Neuronal stem cell (in vitro differentiated cells): ENCODE data around the gene SHKBP1.
"Not testable (repeated sequence)": the region's sequence is repeated elsewhere in the genome, so short reads cannot be mapped to it uniquely, and the experiment has no call there.

Experiments
- DNase-seq: peaks from one replicate; pipeline ENCODE4 v3.0.0-alpha.2; 2013; ENCODE audit warnings: low spot score
- H2AFZ ChIP-seq: one replicate; pipeline ENCODE4 v1.6.1; 2013; ENCODE audit warnings: mild to moderate bottlenecking, low read length, inconsistent platforms
- H2AK5ac ChIP-seq: 2 replicates; pipeline ENCODE4 v1.6.1; 2013; ENCODE audit warnings: low read depth, mild to moderate bottlenecking, inconsistent platforms, low read length, moderate library complexity, mixed read lengths
- H2BK120ac ChIP-seq: 2 replicates; pipeline ENCODE4 v1.6.1; 2013; ENCODE audit warnings: low read depth, mild to moderate bottlenecking, inconsistent platforms, low read length, moderate library complexity, mixed read lengths
- H2BK12ac ChIP-seq: one replicate; pipeline ENCODE4 v1.6.1; 2013; ENCODE audit warnings: low read length, inconsistent platforms
- H2BK15ac ChIP-seq: 2 replicates; pipeline ENCODE4 v1.6.1; 2013; ENCODE audit warnings: mild to moderate bottlenecking, low read length, inconsistent platforms, mixed read lengths
- H2BK5ac ChIP-seq: one replicate; pipeline ENCODE4 v1.6.1; 2013; ENCODE audit warnings: inconsistent platforms, mild to moderate bottlenecking, low read length, moderate library complexity
- H3K14ac ChIP-seq: one replicate; pipeline ENCODE4 v1.6.1; 2013; ENCODE audit warnings: low read length, inconsistent platforms
- H3K18ac ChIP-seq: 2 replicates; pipeline ENCODE4 v1.6.1; 2013; ENCODE audit warnings: low read length, inconsistent platforms
- H3K23ac ChIP-seq: 2 replicates; pipeline ENCODE4 v1.6.1; 2013; ENCODE audit warnings: low read depth, mild to moderate bottlenecking, mixed read lengths, low read length, inconsistent platforms; ENCODE audit not compliant: poor library complexity
- H3K27ac ChIP-seq: replicated peaks from 3 replicates; pipeline ENCODE4 v1.5.1; 2013; ENCODE audit warnings: low read length, inconsistent platforms
- H3K27me3 ChIP-seq, 3 experiments: 2 replicates each; pipeline ENCODE4 v1.6.1; 2013; ENCODE audit warnings: low read length in 3 of 3, mild to moderate bottlenecking in 2 of 3, inconsistent platforms in 1 of 3, low read depth in 1 of 3, mixed read lengths in 1 of 3, moderate library complexity in 1 of 3; ENCODE audit not compliant: control insufficient read depth in 3 of 3, insufficient read depth in 3 of 3
- H3K36me3 ChIP-seq, 2 donors: replicated peaks in 1 of 2; 2 replicates each; pipeline ENCODE4 v1.6.1; 2013; ENCODE audit warnings: low read length in 2 of 2; ENCODE audit not compliant: control insufficient read depth in 2 of 2, insufficient read depth in 2 of 2
- H3K4ac ChIP-seq: 2 replicates; pipeline ENCODE4 v1.6.1; 2013; ENCODE audit warnings: inconsistent platforms, mild to moderate bottlenecking, low read length, moderate library complexity
- H3K4me1 ChIP-seq, 2 donors: 1 replicate in 1 of 2; 2 replicates in 1 of 2; pipeline ENCODE4 v1.6.1; 2013; ENCODE audit warnings: low read length in 2 of 2, low read depth in 1 of 2; ENCODE audit not compliant: control insufficient read depth in 2 of 2, insufficient read depth in 1 of 2
- H3K4me2 ChIP-seq: one replicate; pipeline ENCODE4 v1.6.1; 2013; ENCODE audit warnings: mild to moderate bottlenecking, low read length, inconsistent platforms; ENCODE audit not compliant: insufficient read depth, poor library complexity, severe bottlenecking
- H3K4me3 ChIP-seq, 2 donors: 2 replicates each; pipeline ENCODE4 v1.5.1; 2013; ENCODE audit warnings: low read length in 2 of 2, mild to moderate bottlenecking in 2 of 2, inconsistent platforms in 1 of 2, moderate library complexity in 1 of 2
- H3K79me1 ChIP-seq: one replicate; pipeline ENCODE4 v1.6.1; 2013; ENCODE audit warnings: low read depth, mild to moderate bottlenecking, inconsistent platforms, low read length, moderate library complexity
- H3K9ac ChIP-seq: one replicate; pipeline ENCODE4 v1.6.1; 2013; ENCODE audit warnings: mild to moderate bottlenecking, low read depth, low read length, inconsistent platforms; ENCODE audit not compliant: poor library complexity
- H3K9me3 ChIP-seq, 2 donors: replicated peaks in 1 of 2; 2 replicates each; pipeline versions ENCODE3 to v1.6.1; 2013; ENCODE audit warnings: low read length in 2 of 2, mild to moderate bottlenecking in 2 of 2, inconsistent platforms in 1 of 2, low read depth in 1 of 2, mixed read lengths in 1 of 2, moderate library complexity in 1 of 2; ENCODE audit not compliant: control insufficient read depth in 2 of 2, insufficient read depth in 1 of 2
- H4K8ac ChIP-seq: one replicate; pipeline ENCODE4 v1.6.1; 2013; ENCODE audit warnings: low read depth, mild to moderate bottlenecking, inconsistent platforms, low read length, moderate library complexity
- H4K91ac ChIP-seq: one replicate; pipeline ENCODE4 v1.6.1; 2013; ENCODE audit warnings: low read length, low read depth, mild to moderate bottlenecking, inconsistent platforms; ENCODE audit not compliant: poor library complexity
- WGBS, 2 donors: extraction: QIAGEN DNeasy Blood & Tissue Kit; methylation state at CpG; one replicate each; pipeline ENCODE4 v1.1.7; 2013; ENCODE audit warnings: missing lambda C conversion rate in 2 of 2, mixed read lengths in 1 of 2; ENCODE audit not compliant: insufficient read length in 2 of 2, insufficient replicate concordance in 1 of 2; ENCODE audit errors: extremely low coverage in 2 of 2; 5-methylcytosine and 5-hydroxymethylcytosine counted together

Gene SHKBP1

GRCh38 chr19:40547190-40547589, 29.5 kb upstream of the SHKBP1 start:
- not testable (repeated sequence) for H3K4me1 ChIP-seq, H4K8ac ChIP-seq, H2BK15ac ChIP-seq, H3K4ac ChIP-seq, H2BK120ac ChIP-seq, H3K79me1 ChIP-seq, H3K9me3 ChIP-seq, H3K18ac ChIP-seq, H3K4me2 ChIP-seq, DNase-seq, H3K9ac ChIP-seq, H3K27ac ChIP-seq, H2BK5ac ChIP-seq, H3K23ac ChIP-seq, H3K36me3 ChIP-seq, H4K91ac ChIP-seq, H3K14ac ChIP-seq, H2AFZ ChIP-seq, H3K4me3 ChIP-seq, H2AK5ac ChIP-seq, H2BK12ac ChIP-seq
- H3K27me3 ChIP-seq = peaks cover 0 to 22% (median 11%) of the 10 kb centered on the region in 3 experiments
- no CpG with 5 or more reads among the region's 4 CpGs for WGBS, 2 donors

GRCh38 chr19:40547836-40548235, 28.8 kb upstream of the SHKBP1 start:
- H3K4ac ChIP-seq = no peak overlapping the region
- no peak overlapping the region for H2BK15ac ChIP-seq
- H3K36me3 ChIP-seq = no peaks in the 10 kb centered on the region
- no peak for DNase-seq
- no peak overlapping the region for H3K4me2 ChIP-seq
- no peak overlapping the region for H3K18ac ChIP-seq
- no peak overlapping the region for H4K8ac ChIP-seq
- H3K23ac ChIP-seq = no peak overlapping the region
- H3K27ac ChIP-seq = no peak overlapping the region
- H3K9ac ChIP-seq = no peak overlapping the region
- no peaks in the 10 kb centered on the region for H3K9me3 ChIP-seq
- H3K14ac ChIP-seq = no peak overlapping the region
- no peak overlapping the region for H2BK12ac ChIP-seq
- WGBS, 2 donors = no CpG with 5 or more reads among the region's 1 CpG
- no peak overlapping the region for H2BK120ac ChIP-seq
- no peak overlapping the region for H3K4me3 ChIP-seq
- H3K27me3 ChIP-seq = peaks cover 0 to 27% (median 13%) of the 10 kb centered on the region in 3 experiments
- H3K79me1 ChIP-seq = no peaks in the 10 kb centered on the region
- no peak overlapping the region for H2AK5ac ChIP-seq
- peaks cover 0 to 3% of the 10 kb centered on the region in 2 donors for H3K4me1 ChIP-seq
- no peak overlapping the region for H4K91ac ChIP-seq
- H2BK5ac ChIP-seq = no peak overlapping the region
- H2AFZ ChIP-seq = no peak overlapping the region

- no CpG with 5 or more reads among the region's 43 CpGs for WGBS, 2 donors
- peak; percentile 81 for DNase-seq
- no peak overlapping the region for H4K8ac ChIP-seq
- H3K36me3 ChIP-seq = no peaks in the 10 kb centered on the region
- no peak overlapping the region for H3K4ac ChIP-seq
- H3K27ac ChIP-seq = no peak overlapping the region
- no peaks in the 10 kb centered on the region for H3K9me3 ChIP-seq
- H3K9ac ChIP-seq = peak overlapping the region; percentile 83
- H2BK120ac ChIP-seq = no peak overlapping the region
- peak overlapping the region; percentile 73 for H2BK12ac ChIP-seq
- H3K4me2 ChIP-seq = peak overlapping the region; percentile 25
- H2AFZ ChIP-seq = peak overlapping the region; percentile 83
- no peak overlapping the region for H4K91ac ChIP-seq
- H2BK15ac ChIP-seq = peak overlapping the region; percentile 88
- peaks cover 3% of the 10 kb centered on the region in 2 donors for H3K4me1 ChIP-seq
- peak overlapping the region; percentile 95 for H3K23ac ChIP-seq
- peak overlapping the region; percentile 82 for H3K14ac ChIP-seq
- H3K79me1 ChIP-seq = no peaks in the 10 kb centered on the region
- peak overlapping the region in 1 of 2 donors; percentile 4 for H3K4me3 ChIP-seq
- H2AK5ac ChIP-seq = peak overlapping the region; percentile 16
- peaks cover 0 to 40% (median 23%) of the 10 kb centered on the region in 3 experiments for H3K27me3 ChIP-seq
- peak overlapping the region; percentile 94 for H3K18ac ChIP-seq
- no peak overlapping the region for H2BK5ac ChIP-seq
These were observed 27.5 kb upstream of the SHKBP1 start for GRCh38 chr19:40549007-40549708.

- H3K4me2 ChIP-seq = no peak overlapping the region
- WGBS, 2 donors = no CpG with 5 or more reads among the region's 4 CpGs
- H2BK5ac ChIP-seq = no peak overlapping the region
- H3K18ac ChIP-seq = no peak overlapping the region
- H3K4ac ChIP-seq = no peak overlapping the region
- H2BK15ac ChIP-seq = no peak overlapping the region
- H3K27me3 ChIP-seq = peaks cover 8 to 54% (median 37%) of the 10 kb centered on the region in 3 experiments
- no peak overlapping the region for H3K14ac ChIP-seq
- no peak overlapping the region for H3K27ac ChIP-seq
- no peaks in the 10 kb centered on the region for H3K79me1 ChIP-seq
- no peak overlapping the region for H4K91ac ChIP-seq
- no peaks in the 10 kb centered on the region for H3K36me3 ChIP-seq
- H2BK120ac ChIP-seq = no peak overlapping the region
- H3K9me3 ChIP-seq = no peaks in the 10 kb centered on the region
- no peak for DNase-seq
- no peak overlapping the region for H3K4me3 ChIP-seq
- H2AFZ ChIP-seq = no peak overlapping the region
- no peak overlapping the region for H3K9ac ChIP-seq
- H3K23ac ChIP-seq = no peak overlapping the region
- H3K4me1 ChIP-seq = peaks cover 3 to 6% of the 10 kb centered on the region in 2 donors
- H4K8ac ChIP-seq = no peak overlapping the region
- no peak overlapping the region for H2AK5ac ChIP-seq
- no peak overlapping the region for H2BK12ac ChIP-seq
These were observed 25.7 kb upstream of the SHKBP1 start for GRCh38 chr19:40550951-40551350.
